NCI-H146 treated with DMSO at 0.1 percent for 48 hours (cell line): ENCODE measurements around the gene LRRC8A.
"Not testable (repeated sequence)": the region's sequence is repeated elsewhere in the genome, so short reads cannot be mapped to it uniquely, and the experiment has no call there.

Experiments used
- DNase-seq: peaks from one replicate; lab custom pipeline; 2025; ENCODE audit not compliant: unreplicated experiment; lab: John Stamatoyannopoulos, UW

LRRC8A gene

DNA sequence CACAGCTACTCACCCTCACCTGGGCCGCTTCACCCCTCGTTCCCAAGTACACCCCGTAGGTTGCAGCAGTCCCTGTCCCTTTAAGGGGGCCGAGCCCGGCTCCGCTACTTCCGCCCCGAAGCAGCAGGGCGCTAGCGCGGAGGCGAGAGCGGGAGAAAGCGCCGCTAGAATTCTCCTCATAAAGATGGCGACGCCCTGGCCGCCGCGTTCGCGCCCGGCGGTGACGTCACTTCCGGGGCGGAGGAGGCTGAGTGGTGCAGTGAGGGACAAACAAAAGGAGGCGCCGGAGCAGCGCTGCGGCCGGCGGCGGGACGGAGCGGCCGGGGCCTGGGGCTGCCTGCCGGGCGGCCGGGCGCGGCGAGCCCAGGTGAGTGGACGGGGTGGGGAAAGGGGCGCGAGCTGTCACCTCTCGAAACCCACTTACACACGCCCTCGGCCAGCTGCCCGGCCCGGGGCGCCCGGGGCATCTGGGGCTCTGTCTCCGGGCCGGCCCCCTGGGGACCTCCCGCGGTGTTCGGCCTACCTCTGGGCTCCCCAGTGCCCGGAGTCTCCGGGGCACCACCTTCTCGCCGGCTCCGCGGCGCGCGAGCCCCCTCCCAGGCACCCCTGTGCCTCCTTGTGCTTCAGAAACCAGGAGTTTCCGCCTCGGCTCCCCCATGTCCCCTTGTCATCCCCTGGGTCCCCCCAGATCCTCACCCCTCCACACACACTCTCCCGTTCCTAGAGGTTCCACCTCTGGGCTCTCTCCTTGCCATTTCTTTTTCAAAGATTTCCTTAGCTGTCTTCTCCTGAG lies at the start of gene LRRC8A, which contains the start of gene KYAT1:
TSS of gene LRRC8A (plus strand) at position 250 of the 793 bp plus-strand sequence. CDS start 25,032 bp downstream, outside the sequence.
TSS of gene KYAT1 (minus strand) at position 67 of the 793 bp plus-strand sequence. CDS start 36,545 bp downstream, outside the sequence.
- peak; percentile 79 for DNase-seq

- no peak for DNase-seq
Observed at GRCh38 chr9:128833696-128834095, 48.2 kb upstream of the LRRC8A start.

GRCh38 chr9:128835246-128836210 lies 46.4 kb upstream of the LRRC8A start:
- no peak for DNase-seq

DNA sequence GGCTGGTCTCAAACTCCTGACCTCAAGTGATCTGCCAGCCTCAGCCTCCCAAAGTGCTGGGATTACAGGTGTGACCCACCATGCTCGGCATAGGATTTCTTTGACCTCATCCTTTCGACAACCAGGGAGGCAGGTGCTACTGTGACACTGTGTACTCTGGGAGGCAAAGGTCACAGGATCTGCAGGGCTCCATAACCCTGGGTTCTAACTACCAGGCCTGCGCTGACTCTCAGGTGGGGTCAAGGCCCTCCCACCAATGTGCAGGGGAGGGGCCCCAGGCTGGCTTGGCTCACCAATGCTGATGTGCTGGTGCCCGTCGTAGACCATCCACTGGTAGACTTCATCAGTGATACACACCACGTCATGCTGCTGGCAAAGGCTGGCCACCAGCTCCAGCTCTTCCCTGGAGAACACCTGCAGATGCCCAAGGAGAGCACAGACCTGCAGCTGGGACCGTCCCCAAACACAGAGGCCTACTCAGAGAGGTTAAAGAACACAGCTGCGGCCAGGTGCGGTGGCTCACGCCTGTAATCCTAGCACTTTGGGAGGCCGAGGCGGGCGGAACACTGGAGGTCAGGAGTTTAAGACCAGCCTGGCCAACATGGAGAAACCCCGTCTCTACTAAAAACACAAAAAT lies 45.3 kb upstream of the LRRC8A start:
- DNase-seq = no peak

GRCh38 chr9:128838338-128838737 lies 43.6 kb upstream of the LRRC8A start:
- no peak for DNase-seq

- DNase-seq = no peak
Observed at GRCh38 chr9:128840524-128840923, 41.4 kb upstream of the LRRC8A start.

- DNase-seq = no peak
Observed at GRCh38 chr9:128841694-128842492, 40.0 kb upstream of the LRRC8A start.

- not testable (repeated sequence) for DNase-seq
Observed at GRCh38 chr9:128843171-128843570, 38.8 kb upstream of the LRRC8A start.

DNA sequence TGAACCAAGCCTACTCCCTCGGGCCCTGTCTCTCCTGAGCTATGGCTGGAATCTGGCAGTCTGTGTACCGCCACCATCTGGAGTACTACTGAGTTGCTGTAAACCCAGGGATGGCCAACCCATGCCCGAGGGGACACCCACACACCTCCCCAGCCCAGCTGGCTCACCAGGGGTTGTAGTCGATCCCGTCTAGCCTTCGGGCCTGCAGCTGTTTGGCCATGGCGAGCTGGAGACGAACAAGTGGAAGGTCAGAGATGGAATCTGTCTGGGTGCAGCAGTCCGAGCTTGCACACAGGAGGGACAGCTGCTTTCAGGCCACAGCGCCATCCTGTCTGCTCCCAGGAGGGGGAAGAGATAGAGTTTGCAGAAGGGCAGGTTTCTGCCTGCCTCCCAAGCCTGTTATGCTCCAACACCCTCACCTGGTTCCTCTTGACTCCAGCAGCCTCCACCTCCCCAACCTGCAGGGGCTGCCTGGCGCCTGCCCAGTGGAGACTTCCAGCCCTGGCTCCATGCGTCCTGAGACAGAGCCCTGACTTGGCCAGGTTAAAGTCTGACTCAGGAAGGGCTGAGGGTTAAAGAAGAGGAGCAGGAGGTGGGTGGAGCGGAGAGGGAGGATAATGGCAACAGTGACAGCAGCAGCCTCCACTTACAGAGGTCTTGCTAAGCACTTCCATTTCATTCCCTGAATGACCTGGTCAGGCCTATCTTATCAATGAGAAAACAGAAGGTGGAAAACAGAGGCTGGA lies 36.6 kb upstream of the LRRC8A start:
- peak; percentile 28 for DNase-seq

DNA sequence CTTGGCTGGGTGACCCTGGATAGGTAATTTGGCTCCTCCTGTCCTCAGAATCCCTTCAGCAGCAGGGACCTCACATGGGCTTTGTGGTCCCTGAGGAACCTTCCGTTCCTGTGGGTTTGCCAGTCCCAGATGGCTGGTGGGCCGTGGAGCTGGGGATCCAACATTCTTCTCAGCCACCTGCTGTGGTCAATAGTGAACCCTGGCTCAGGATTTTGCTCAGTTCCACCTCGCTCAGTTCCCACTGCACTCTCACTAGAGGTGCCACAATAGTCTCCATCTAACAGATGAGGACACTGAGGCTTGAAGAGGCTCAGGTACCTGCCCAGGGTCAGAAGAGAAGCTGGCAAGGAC lies 35.3 kb upstream of the LRRC8A start:
- DNase-seq = no peak

DNA sequence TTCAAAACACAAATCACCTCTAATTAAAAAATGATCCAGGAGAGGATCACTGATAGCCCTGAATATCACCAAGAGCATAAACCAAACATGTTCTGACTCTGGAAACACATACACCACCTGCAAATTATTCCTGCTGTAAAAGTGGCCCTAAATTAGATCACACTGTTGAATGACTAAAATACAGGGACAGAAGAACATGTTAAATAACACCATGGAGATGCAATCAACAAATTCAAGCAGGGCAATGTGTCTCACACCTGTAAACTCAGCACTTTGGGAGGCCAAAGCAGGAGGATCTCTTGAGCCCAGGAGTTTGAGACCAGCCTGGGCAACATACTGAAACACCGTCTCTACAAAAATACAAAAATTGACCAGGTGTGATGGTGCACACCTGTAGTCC lies 34.1 kb upstream of the LRRC8A start:
- no peak for DNase-seq

GRCh38 chr9:128851024-128851423 lies 30.9 kb upstream of the LRRC8A start:
- DNase-seq = not testable (repeated sequence)

DNA sequence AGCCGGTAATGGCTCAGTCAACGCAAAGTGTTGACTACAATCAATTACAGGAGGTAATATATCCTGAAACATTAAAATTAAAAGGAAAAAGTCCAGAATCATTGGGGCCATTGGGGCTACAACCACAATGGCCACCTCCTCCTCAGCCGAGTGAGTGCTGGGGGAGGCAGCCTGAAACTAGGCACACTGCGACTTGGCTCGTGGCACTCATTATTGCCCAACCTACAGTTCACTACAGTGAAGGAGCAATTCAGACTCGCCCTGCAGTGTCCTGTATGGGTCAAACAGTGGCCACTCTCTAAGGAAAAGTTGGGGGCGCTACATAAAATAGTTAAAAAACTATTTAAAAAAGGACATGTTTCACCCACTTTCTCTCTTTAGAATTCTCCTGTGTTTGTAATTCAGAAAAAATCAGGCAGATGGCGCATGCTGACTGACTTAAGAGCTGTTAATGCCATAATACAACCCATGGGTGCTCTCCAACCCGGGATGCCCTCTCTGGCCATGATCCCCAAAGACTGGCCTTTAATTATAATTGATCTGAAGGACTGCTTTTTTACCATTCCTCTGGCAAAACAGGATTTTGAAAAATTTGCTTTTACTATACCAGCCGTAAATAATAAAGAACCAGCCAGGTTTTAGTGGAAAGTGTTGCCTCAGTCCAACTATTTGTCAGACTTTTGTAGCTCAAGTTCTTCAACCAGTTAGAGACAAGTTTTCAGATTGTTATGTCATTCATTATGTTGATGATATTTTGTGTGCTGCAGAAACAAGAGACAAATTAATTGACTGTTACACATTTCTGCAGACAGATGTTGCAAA lies 29.9 kb upstream of the LRRC8A start:
- not testable (repeated sequence) for DNase-seq

DNA sequence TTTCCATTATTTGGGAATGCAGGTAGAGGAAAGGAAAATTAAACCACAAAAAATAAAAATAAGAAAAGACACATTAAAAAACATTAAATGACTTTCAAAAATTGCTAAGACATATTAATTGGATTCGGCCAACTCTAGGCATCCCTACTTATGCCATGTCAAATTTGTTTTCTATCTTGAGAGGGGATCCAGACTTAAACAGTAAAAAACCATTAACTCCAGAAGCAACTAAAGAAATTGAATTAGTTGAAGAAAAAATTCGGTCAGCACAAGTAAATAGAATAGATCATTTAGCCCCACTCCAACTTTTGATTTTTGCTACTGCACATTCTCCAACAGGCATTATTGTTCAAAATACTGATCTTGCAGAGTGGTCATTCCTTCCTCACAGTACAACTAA lies 29.3 kb upstream of the LRRC8A start:
- not testable (repeated sequence) for DNase-seq

GRCh38 chr9:128854454-128854853 lies 27.5 kb upstream of the LRRC8A start:
- DNase-seq = not testable (repeated sequence)

DNA sequence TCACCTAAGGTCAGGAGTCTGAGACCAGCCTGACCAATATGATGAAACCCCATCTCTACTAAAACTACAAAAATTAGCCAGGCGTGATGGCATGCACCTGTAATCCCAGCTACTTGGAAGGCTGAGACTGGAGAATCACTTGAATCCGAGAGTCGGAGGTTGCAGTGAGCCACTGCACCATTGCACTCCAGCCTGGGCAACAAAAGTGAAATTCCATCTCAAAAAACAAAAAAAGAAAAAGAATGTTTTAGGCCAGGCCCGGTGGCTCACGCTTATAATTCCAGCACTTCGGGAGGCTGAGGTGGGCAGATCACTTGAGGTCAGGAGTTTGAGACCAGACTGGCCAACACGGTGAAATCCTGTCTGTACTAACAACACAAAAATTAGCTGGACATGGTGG lies 23.5 kb upstream of the LRRC8A start:
- DNase-seq = not testable (repeated sequence)

DNA sequence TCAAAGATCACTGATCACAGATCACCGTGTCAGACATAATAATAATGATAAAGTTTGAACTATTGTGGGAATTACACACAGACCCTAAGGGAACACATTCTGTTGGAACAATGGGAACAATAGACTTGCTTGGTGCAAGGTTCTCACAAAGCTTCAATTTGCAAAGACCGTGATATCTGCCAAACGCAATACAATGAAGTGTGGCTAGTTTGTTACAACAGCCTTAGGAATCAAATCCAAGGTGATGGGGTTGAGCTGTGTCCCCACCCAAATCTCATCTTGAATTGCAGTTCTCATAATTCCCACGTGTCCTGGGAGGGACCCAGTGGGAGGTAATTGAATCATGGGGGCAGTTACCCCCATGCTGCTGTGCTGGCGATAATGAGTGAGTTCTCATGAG lies 21.0 kb upstream of the LRRC8A start:
- DNase-seq = no peak

- no peak for DNase-seq
Observed at GRCh38 chr9:128861501-128861900, 20.4 kb upstream of the LRRC8A start.

DNA sequence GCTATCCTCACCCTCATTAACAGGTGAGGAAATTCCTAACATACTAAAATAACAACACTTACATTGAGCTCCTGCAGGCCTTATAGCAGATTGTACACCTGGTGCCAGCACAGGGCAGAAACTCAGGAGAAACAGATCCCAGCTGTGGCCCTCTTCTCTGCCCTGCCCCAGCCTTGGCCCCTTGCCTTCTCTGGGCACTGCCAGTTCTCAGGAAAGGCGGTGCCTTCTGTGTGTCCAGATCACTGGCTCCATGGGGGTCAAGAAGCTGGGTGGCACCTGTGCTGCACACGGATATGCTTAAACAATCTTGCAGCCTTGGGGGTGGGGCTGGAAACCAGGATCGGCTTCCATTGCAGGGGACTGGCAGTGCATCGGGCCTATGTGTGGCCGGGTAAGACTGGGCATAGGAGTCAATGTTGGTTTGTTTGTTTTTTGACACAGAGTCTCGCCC lies 19.5 kb upstream of the LRRC8A start:
- DNase-seq = no peak
